ENCODE results near the gene CHERP. TPM values are rescaled to one million over a fixed set of nuclear protein-coding genes. Genes with fewer than 3 reads are reported as not detected.

Gene CHERP
- total and polyA plus RNA-seq, 2 of the 4 experiments (the other 2 are of a cell fraction): 0.54 to 13.5 TPM

GRCh38 chr19:16576690-16577530 is 34.7 kb upstream of the CHERP start:
- 92% methylated on average over 30 of the region's 52 CpGs; no CpG with 5 or more reads in 1 of the 2 experiments for WGBS, 2 experiments (ENCODE audit: extremely low coverage in 2 of 2, insufficient read length in 1 of 2)
- H3K36me3 ChIP-seq (ENCODE audit: control insufficient read depth, insufficient read depth, low read length): peaks cover 29% of the 10 kb centered on the region
- peaks cover 75% of the 10 kb centered on the region for H4K20me1 ChIP-seq (ENCODE audit: insufficient read depth, low read length)
- no TSS peak for BruUV-seq (replicated peaks)
- no peak overlapping the region for H2AFZ ChIP-seq (replicated peaks; ENCODE audit: low read length, poor library complexity)
- no peak for ATAC-seq (ENCODE audit: low read depth)
- H2AK5ac ChIP-seq (ENCODE audit: low read depth, low read length): no peak overlapping the region
- no peak overlapping the region for H3K56ac ChIP-seq (ENCODE audit: extremely low read depth, insufficient read depth, low read length)
- H3K23ac ChIP-seq (ENCODE audit: low read depth, low read length): no peak overlapping the region
- H3K9me3 ChIP-seq (ENCODE audit: control insufficient read depth, insufficient read depth, low read length): no peaks in the 10 kb centered on the region
- no peak overlapping the region for H3K18ac ChIP-seq (ENCODE audit: low read depth, low read length)
- no peak overlapping the region for H3K27ac ChIP-seq (ENCODE audit: insufficient read depth, low read length)
- in situ Hi-C loops (cut with MboI; ENCODE audit: low sequenced_read_pairs): no loop called here
- no peak overlapping the region for H2AK9ac ChIP-seq (replicated peaks; ENCODE audit: low read depth, low read length, poor library complexity)
- peaks cover 35 to 84% of the 10 kb centered on the region in 2 experiments for H3K79me1 ChIP-seq (ENCODE audit: low read depth in 1 of 2, low read length in 2 of 2)
- no peak overlapping the region for H3K4me3 ChIP-seq (ENCODE audit: insufficient read depth, low read depth, low read length)
- peaks cover 34% of the 10 kb centered on the region for H3K9me1 ChIP-seq (ENCODE audit: insufficient read depth, low read length)
- H3K27me3 ChIP-seq (ENCODE audit: control insufficient read depth, insufficient read depth, low read length): no peaks in the 10 kb centered on the region
- H3K9ac ChIP-seq (ENCODE audit: low read depth, low read length): no peak overlapping the region
- intact Hi-C loops (cut with micrococcal nuclease): no loop called here
- no peak overlapping the region for H2BK5ac ChIP-seq (ENCODE audit: low read depth, low read length, poor library complexity, severe bottlenecking)
- H4K91ac ChIP-seq (ENCODE audit: insufficient read depth, low read depth, low read length): no peak overlapping the region
- no peak overlapping the region for H4K8ac ChIP-seq (ENCODE audit: low read depth in 2 of 2, low read length in 2 of 2)
- H3K4me2 ChIP-seq (ENCODE audit: low read depth, low read length): no peak overlapping the region
- H3K4me1 ChIP-seq (ENCODE audit: control insufficient read depth, insufficient read depth, low read length): peaks cover 7% of the 10 kb centered on the region
- DNase-seq: no peak
- no peak overlapping the region for H4K5ac ChIP-seq (ENCODE audit: low read depth, low read length)
- POLR2A ChIA-PET (ENCODE audit: unreplicated experiment): no interaction called here
- no peak overlapping the region for H3K14ac ChIP-seq (replicated peaks; ENCODE audit: low read depth, low read length)
- H2BK20ac ChIP-seq (ENCODE audit: low read depth, low read length): no peak overlapping the region
- no peak overlapping the region for H2BK15ac ChIP-seq (ENCODE audit: low read depth, low read length)
- dilution Hi-C loops (cut with HindIII; ENCODE audit: low sequenced_read_pairs, unreplicated experiment): no loop called here
- CTCF ChIA-PET: no interaction called here
- H2BK120ac ChIP-seq (ENCODE audit: low read depth, low read length): no peak overlapping the region
- H3K4ac ChIP-seq (ENCODE audit: low read depth, low read length): no peak overlapping the region
- TF ChIP-seq ELK1 (IDR thresholded peaks at IDR 0.05; ENCODE audit: borderline replicate concordance, low read depth, low read length) (no peak), CHD1 (IDR thresholded peaks at IDR 0.05; ENCODE audit: low read depth, low read length) (no peak), FOS (IDR thresholded peaks at IDR 0.05; ENCODE audit: low read depth, low read length) (no peak), MAZ (IDR thresholded peaks at IDR 0.05; ENCODE audit: borderline replicate concordance, low read depth, low read length) (no peak), RAD21 (IDR thresholded peaks at IDR 0.05; ENCODE audit: low read length) (no peak), NFE2L2 (IDR thresholded peaks at IDR 0.05; ENCODE audit: low read depth, low read length) (no peak), RFX5 (IDR thresholded peaks at IDR 0.05; ENCODE audit: low read depth, low read length) (no peak), CTCF (conservative IDR thresholded peaks at IDR 0.05; ENCODE audit: low read depth, low read length) (no peak), POLR2A (IDR thresholded peaks at IDR 0.05; ENCODE audit: low read depth, low read length) (no peak), RCOR1 (IDR thresholded peaks at IDR 0.05; ENCODE audit: insufficient replicate concordance, low read length) (no peak), CEBPB (IDR thresholded peaks at IDR 0.05; ENCODE audit: low read depth, low read length) (no peak), MAFK (IDR thresholded peaks at IDR 0.05; ENCODE audit: low read depth, low read length) (no peak), BHLHE40 (IDR thresholded peaks at IDR 0.05; ENCODE audit: low read depth, low read length) (no peak), SMC3 (IDR thresholded peaks at IDR 0.05; ENCODE audit: low read depth, low read length) (no peak), MXI1 (IDR thresholded peaks at IDR 0.05; ENCODE audit: borderline replicate concordance, low read depth, low read length) (no peak)
